ENCODE results near the gene ATG14.

GRCh38 chr14:55381561-55381960 lies 30.1 kb downstream of the ATG14 start:
- TF ChIP-seq, protein P1, sequence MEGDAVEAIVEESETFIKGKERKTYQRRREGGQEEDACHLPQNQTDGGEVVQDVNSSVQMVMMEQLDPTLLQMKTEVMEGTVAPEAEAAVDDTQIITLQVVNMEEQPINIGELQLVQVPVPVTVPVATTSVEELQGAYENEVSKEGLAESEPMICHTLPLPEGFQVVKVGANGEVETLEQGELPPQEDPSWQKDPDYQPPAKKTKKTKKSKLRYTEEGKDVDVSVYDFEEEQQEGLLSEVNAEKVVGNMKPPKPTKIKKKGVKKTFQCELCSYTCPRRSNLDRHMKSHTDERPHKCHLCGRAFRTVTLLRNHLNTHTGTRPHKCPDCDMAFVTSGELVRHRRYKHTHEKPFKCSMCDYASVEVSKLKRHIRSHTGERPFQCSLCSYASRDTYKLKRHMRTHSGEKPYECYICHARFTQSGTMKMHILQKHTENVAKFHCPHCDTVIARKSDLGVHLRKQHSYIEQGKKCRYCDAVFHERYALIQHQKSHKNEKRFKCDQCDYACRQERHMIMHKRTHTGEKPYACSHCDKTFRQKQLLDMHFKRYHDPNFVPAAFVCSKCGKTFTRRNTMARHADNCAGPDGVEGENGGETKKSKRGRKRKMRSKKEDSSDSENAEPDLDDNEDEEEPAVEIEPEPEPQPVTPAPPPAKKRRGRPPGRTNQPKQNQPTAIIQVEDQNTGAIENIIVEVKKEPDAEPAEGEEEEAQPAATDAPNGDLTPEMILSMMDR (conservative IDR thresholded peaks at IDR 0.05; ENCODE audit: low read length), result no peak
- TF ChIP-seq EZH2phosphoT487 (IDR thresholded peaks at IDR 0.05; ENCODE audit: borderline replicate concordance), result no peak
